ENCODE results near the gene ZNF534.
"Not testable (repeated sequence)": the region's sequence is repeated elsewhere in the genome, so short reads cannot be mapped to it uniquely, and the experiment has no call there.

ZNF534 gene

DNA sequence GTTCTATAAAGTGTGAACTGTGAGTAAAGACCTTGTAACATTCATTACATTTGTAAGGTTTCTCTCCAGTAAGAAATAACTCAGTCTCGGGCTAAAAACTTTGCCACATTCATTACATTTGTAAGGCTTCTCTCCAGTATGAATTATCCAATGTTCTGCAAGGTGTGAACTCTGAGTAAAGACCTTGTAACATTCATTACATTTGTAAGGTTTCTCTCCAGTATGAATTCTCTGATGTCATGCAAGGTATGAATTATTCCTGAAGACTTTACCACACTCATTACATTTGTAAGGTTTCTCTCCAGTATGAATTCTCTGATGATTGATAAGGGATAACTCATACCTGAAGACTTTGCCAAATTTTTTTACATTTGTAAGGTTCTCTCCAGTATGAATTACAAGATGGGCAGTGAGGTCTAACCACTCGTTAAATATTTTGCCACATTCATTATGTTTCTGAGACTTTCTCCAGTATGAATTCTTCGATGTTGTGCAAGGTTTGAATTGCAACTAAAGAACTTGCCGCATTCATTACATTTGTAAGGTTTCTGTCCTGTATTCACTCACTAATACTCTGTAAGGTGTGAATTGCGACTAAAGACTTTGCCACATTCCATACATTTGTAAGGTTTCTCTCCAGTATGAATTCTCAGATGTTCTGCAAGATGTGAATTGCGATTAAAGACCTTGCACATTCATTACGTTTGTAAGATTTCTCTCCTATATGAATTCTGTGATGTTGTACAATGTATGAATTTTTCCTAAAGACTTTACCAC is 45.6 kb downstream of the ZNF534 start:
- Histone ChIP-seq H3K27me3 (ENCODE audit: low read length) (no peaks in the 10 kb centered on the region), H3K27ac (ENCODE audit: low read depth, low read length) (no peak overlapping the region), H3K9ac (ENCODE audit: low read length) (no peak overlapping the region), H3K79me2 (ENCODE audit: insufficient read depth, low read length) (no peaks in the 10 kb centered on the region), H3F3A (ENCODE audit: insufficient read depth) (no peaks in the 10 kb centered on the region), H3K36me3 (ENCODE audit: low read length) (no peaks in the 10 kb centered on the region), H3K4me3 (ENCODE audit: insufficient read depth, low read length, poor library complexity, severe bottlenecking) (no peak overlapping the region), H3K9me2 (replicated peaks; ENCODE audit: insufficient read depth, low read length) (no peaks in the 10 kb centered on the region), H3K9me3 (ENCODE audit: insufficient read depth, low read length) (peaks cover 84% of the 10 kb centered on the region), H2AFZ (ENCODE audit: low read depth, low read length, severe bottlenecking) (no peak overlapping the region), H3K4me2 (ENCODE audit: low read depth, low read length, poor library complexity, severe bottlenecking) (no peak overlapping the region), H4K20me1 (ENCODE audit: low read depth, low read length) (no peaks in the 10 kb centered on the region)
- TF ChIP-seq, protein P1, sequence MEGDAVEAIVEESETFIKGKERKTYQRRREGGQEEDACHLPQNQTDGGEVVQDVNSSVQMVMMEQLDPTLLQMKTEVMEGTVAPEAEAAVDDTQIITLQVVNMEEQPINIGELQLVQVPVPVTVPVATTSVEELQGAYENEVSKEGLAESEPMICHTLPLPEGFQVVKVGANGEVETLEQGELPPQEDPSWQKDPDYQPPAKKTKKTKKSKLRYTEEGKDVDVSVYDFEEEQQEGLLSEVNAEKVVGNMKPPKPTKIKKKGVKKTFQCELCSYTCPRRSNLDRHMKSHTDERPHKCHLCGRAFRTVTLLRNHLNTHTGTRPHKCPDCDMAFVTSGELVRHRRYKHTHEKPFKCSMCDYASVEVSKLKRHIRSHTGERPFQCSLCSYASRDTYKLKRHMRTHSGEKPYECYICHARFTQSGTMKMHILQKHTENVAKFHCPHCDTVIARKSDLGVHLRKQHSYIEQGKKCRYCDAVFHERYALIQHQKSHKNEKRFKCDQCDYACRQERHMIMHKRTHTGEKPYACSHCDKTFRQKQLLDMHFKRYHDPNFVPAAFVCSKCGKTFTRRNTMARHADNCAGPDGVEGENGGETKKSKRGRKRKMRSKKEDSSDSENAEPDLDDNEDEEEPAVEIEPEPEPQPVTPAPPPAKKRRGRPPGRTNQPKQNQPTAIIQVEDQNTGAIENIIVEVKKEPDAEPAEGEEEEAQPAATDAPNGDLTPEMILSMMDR (IDR thresholded peaks at IDR 0.05; ENCODE audit: insufficient read depth, low read length, poor library complexity, severe bottlenecking) = no peak
- TF ChIP-seq EZH2phosphoT487 (conservative IDR thresholded peaks at IDR 0.05; ENCODE audit: low read length) = no peak

DNA sequence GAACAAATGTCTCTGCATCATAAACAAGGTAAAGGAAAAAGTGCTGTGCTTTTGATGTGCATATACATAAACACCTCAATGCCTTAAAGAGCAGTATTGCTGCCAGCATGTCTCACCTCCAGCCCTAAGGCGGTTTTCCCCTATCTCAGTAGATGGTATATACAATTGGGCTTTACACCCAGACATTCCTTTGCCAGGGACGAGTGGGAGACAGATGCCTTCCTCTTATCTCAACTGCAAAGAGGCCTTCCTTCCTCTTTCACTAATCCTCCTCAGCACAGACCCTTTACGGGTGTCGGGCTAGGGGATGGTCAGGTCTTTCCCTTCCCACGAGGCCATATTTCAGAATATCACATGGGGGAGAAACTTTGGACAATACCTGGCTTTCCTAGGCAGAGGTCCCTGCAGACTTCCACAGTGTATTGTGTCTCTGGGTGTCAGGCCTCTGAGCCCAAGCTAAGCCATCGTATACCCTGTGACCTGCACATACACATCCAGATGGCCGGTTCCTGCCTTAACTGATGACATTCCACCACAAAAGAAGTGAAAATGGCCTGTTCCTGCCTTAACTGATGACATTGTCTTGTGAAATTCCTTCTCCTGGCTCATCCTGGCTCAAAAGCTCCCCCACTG is 55.3 kb downstream of the ZNF534 start:
- not testable (repeated sequence) for H3K9ac ChIP-seq (ENCODE audit: low read length); H3K36me3 ChIP-seq (ENCODE audit: low read length); H3K4me3 ChIP-seq (ENCODE audit: insufficient read depth, low read length, poor library complexity, severe bottlenecking); H3K27me3 ChIP-seq (ENCODE audit: low read length); H3F3A ChIP-seq (ENCODE audit: insufficient read depth); H3K9me3 ChIP-seq (ENCODE audit: insufficient read depth, low read length); H2AFZ ChIP-seq (ENCODE audit: low read depth, low read length, severe bottlenecking); H3K4me2 ChIP-seq (ENCODE audit: low read depth, low read length, poor library complexity, severe bottlenecking); H3K27ac ChIP-seq (ENCODE audit: low read depth, low read length); H3K9me2 ChIP-seq (replicated peaks; ENCODE audit: insufficient read depth, low read length); H4K20me1 ChIP-seq (ENCODE audit: low read depth, low read length); H3K79me2 ChIP-seq (ENCODE audit: insufficient read depth, low read length)

DNA sequence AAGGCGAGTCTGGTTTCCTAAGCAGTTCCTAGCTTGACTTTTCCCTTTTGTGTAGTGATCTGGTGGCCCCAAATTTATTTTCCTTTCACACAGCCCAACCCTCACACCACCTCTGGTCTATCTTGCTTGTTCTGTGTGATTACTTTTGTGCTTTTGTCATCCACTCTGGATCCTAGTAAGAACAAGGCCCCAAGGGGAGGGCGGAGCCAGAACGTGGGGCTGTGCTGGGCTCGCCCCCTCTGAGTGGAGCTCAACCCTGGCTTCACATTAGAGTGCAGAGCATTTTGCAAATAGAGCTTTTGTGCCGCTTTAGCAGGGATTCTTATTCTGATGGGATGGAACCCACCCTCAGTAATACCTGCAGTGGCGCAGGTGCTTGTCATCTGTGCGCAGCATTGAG is 56.1 kb downstream of the ZNF534 start:
- not testable (repeated sequence) for H3K36me3 ChIP-seq (ENCODE audit: low read length); H4K20me1 ChIP-seq (ENCODE audit: low read depth, low read length); H3K4me2 ChIP-seq (ENCODE audit: low read depth, low read length, poor library complexity, severe bottlenecking); H3K9me3 ChIP-seq (ENCODE audit: insufficient read depth, low read length); H3K27ac ChIP-seq (ENCODE audit: low read depth, low read length); H3K79me2 ChIP-seq (ENCODE audit: insufficient read depth, low read length); H3K9me2 ChIP-seq (replicated peaks; ENCODE audit: insufficient read depth, low read length); H3F3A ChIP-seq (ENCODE audit: insufficient read depth); H3K9ac ChIP-seq (ENCODE audit: low read length); H3K27me3 ChIP-seq (ENCODE audit: low read length); H3K4me3 ChIP-seq (ENCODE audit: insufficient read depth, low read length, poor library complexity, severe bottlenecking); H2AFZ ChIP-seq (ENCODE audit: low read depth, low read length, severe bottlenecking)

DNA sequence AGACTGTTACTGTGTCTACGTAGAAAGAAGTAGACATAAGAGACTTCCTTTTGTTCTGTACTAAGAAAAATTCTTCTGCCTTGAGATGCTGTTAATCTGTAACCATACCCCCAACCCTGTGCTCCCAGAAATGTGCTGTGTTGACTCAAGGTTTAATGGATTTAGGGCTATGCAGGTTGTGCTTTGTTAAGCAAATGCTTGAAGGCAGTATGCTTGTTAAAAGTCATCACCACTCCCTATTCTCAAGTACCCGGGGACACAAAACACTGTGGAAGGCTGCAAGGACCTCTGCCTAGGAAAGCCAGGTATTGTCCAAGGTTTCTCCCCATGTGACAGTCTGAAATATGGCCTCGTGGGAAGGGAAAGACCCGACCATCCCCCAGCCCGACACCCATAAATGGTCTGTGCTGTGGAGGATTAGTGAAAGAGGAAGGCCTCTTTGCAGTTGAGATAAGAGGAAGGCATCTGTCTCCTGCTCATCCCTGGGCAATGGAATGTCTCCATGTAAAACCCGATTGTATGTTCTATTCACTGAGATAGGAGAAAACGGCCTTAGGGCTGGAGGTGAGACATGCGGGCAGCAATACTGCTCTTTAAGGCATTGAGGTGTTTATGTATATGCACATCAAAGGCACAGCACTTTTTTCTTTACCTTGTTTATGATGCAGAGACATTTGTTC is 56.8 kb downstream of the ZNF534 start:
- not testable (repeated sequence) for H3K27ac ChIP-seq (ENCODE audit: low read depth, low read length); H3K9me2 ChIP-seq (replicated peaks; ENCODE audit: insufficient read depth, low read length); H4K20me1 ChIP-seq (ENCODE audit: low read depth, low read length); H3K4me2 ChIP-seq (ENCODE audit: low read depth, low read length, poor library complexity, severe bottlenecking); H3K9ac ChIP-seq (ENCODE audit: low read length); H3K4me3 ChIP-seq (ENCODE audit: insufficient read depth, low read length, poor library complexity, severe bottlenecking); H3K9me3 ChIP-seq (ENCODE audit: insufficient read depth, low read length); H2AFZ ChIP-seq (ENCODE audit: low read depth, low read length, severe bottlenecking); H3K79me2 ChIP-seq (ENCODE audit: insufficient read depth, low read length); H3K36me3 ChIP-seq (ENCODE audit: low read length); H3F3A ChIP-seq (ENCODE audit: insufficient read depth); H3K27me3 ChIP-seq (ENCODE audit: low read length)
